ENCODE data around the gene POM121L2.

DNA sequence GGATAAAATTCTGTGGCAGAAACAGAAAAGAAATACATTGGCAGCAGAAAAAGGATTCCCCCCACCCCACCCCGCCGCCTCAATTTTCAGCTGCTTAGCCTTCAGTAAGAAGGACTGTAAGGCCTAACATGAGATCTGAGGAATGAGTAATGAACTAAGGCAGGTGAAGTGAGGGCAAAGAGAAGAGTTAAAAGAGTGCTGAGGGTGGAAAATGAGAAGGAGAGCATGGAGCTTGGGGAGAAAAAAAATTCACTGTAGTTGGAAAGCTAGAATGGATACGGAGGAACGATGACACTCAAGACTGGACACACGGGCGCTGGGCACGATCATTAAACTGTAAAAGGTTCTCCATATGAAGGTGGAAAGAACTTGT lies 14.6 kb downstream of the POM121L2 start:
- TF ChIP-seq, protein P1, sequence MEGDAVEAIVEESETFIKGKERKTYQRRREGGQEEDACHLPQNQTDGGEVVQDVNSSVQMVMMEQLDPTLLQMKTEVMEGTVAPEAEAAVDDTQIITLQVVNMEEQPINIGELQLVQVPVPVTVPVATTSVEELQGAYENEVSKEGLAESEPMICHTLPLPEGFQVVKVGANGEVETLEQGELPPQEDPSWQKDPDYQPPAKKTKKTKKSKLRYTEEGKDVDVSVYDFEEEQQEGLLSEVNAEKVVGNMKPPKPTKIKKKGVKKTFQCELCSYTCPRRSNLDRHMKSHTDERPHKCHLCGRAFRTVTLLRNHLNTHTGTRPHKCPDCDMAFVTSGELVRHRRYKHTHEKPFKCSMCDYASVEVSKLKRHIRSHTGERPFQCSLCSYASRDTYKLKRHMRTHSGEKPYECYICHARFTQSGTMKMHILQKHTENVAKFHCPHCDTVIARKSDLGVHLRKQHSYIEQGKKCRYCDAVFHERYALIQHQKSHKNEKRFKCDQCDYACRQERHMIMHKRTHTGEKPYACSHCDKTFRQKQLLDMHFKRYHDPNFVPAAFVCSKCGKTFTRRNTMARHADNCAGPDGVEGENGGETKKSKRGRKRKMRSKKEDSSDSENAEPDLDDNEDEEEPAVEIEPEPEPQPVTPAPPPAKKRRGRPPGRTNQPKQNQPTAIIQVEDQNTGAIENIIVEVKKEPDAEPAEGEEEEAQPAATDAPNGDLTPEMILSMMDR (conservative IDR thresholded peaks at IDR 0.05; ENCODE audit: low read length) = no peak
- TF ChIP-seq EZH2phosphoT487 (IDR thresholded peaks at IDR 0.05; ENCODE audit: borderline replicate concordance) = no peak
